Ovary (tissue), 3 donors: ENCODE measurements around the gene ZNF281.

Experiments used
- POLR2A ChIP-seq: fragments of 450-650 bp; IDR thresholded peaks from one replicate; pipeline ENCODE4 v1.6.1; 2017; ENCODE audit warnings: antibody characterized with exemption, mild to moderate bottlenecking, moderate library complexity
- TF ChIP-seq, protein P1 (sequence below), 3 donors: fragments of 450-650 bp in 2 of 3; fragments of 200-600 bp in 1 of 3; IDR thresholded peaks; one replicate each; pipeline versions ENCODE4 v1.5.1 to v1.8.0; 2016 to 2022; ENCODE audit warnings: antibody characterized with exemption in 3 of 3, mild to moderate bottlenecking in 1 of 3
- donor health status: DM: no; HTN: no; CAD: no.

GRCh38 chr1:200458780-200459179 is 48.9 kb upstream of the ZNF281 start:
- TF ChIP-seq, protein P1, sequence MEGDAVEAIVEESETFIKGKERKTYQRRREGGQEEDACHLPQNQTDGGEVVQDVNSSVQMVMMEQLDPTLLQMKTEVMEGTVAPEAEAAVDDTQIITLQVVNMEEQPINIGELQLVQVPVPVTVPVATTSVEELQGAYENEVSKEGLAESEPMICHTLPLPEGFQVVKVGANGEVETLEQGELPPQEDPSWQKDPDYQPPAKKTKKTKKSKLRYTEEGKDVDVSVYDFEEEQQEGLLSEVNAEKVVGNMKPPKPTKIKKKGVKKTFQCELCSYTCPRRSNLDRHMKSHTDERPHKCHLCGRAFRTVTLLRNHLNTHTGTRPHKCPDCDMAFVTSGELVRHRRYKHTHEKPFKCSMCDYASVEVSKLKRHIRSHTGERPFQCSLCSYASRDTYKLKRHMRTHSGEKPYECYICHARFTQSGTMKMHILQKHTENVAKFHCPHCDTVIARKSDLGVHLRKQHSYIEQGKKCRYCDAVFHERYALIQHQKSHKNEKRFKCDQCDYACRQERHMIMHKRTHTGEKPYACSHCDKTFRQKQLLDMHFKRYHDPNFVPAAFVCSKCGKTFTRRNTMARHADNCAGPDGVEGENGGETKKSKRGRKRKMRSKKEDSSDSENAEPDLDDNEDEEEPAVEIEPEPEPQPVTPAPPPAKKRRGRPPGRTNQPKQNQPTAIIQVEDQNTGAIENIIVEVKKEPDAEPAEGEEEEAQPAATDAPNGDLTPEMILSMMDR (IDR thresholded peaks at IDR 0.05), result no peak
- no peak for TF ChIP-seq POLR2A
